ENCODE results near the gene SH2D2A. TPM values are rescaled to one million over a fixed set of nuclear protein-coding genes. Genes with fewer than 3 reads are reported as not detected.

SH2D2A gene
- total RNA-seq, 2 experiments from 2014 or later, result 51.6 to 51.8 TPM

DNA sequence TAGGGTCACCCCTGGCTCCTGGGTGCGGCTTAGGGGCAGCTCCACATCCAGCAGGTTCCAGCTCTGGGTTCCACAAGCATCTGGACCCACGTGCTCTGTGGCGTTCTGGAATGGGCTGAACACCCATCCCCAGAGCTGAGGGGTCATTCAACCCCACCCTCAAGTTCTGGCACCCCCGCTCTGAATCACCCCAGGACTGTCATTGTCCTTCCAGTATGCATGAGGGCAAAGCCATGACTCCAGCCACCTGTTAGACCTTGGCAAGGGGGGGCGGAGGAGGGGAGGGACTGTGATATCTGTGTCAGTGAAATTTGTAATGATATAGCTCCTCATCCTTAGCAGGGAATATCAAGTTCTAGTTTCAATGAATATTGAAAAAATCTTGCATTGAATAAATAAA, 30.0 kb upstream of the SH2D2A start:
- H3K27ac ChIP-seq (ENCODE audit: low read depth in 1 of 2, low read length in 2 of 2), result no peak overlapping the region
- peaks cover 46% of the 10 kb centered on the region for H3K4me1 Mint-ChIP-seq (ENCODE audit: low read depth)
- TF ChIP-seq, protein P1, sequence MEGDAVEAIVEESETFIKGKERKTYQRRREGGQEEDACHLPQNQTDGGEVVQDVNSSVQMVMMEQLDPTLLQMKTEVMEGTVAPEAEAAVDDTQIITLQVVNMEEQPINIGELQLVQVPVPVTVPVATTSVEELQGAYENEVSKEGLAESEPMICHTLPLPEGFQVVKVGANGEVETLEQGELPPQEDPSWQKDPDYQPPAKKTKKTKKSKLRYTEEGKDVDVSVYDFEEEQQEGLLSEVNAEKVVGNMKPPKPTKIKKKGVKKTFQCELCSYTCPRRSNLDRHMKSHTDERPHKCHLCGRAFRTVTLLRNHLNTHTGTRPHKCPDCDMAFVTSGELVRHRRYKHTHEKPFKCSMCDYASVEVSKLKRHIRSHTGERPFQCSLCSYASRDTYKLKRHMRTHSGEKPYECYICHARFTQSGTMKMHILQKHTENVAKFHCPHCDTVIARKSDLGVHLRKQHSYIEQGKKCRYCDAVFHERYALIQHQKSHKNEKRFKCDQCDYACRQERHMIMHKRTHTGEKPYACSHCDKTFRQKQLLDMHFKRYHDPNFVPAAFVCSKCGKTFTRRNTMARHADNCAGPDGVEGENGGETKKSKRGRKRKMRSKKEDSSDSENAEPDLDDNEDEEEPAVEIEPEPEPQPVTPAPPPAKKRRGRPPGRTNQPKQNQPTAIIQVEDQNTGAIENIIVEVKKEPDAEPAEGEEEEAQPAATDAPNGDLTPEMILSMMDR (IDR thresholded peaks at IDR 0.05), result no peak
- no peaks in the 10 kb centered on the region for H3K36me3 Mint-ChIP-seq (ENCODE audit: low read depth)
- no peak for DNase-seq
- peaks cover 30 to 32% of the 10 kb centered on the region in 2 experiments for H3K27me3 ChIP-seq (ENCODE audit: control insufficient read depth in 1 of 2, insufficient read depth in 2 of 2, low read length in 2 of 2)
- ChIA-PET CTCF (interaction anchor here (0.9 kb wide), 1 partner anchor 28 kb away, joined by 3 read pairs; no protein-coding TSS in a partner anchor), POLR2A (no interaction called here)
- H3K9me3 Mint-ChIP-seq, result no peaks in the 10 kb centered on the region
- H3K4me1 ChIP-seq (ENCODE audit: insufficient read depth, low read length), result peaks cover 30% of the 10 kb centered on the region
- no peak overlapping the region for H3K4me3 ChIP-seq (ENCODE audit: low read length)
- H3K36me3 ChIP-seq (ENCODE audit: insufficient read depth, low read length), result no peaks in the 10 kb centered on the region
- intact Hi-C loops (cut with DNase I, micrococcal nuclease), result loop anchor here (5.0 kb wide), 1 partner anchor 34 kb away; no protein-coding TSS in a partner anchor
- no peak overlapping the region for H3K4me3 Mint-ChIP-seq
- no peak for ATAC-seq (ENCODE audit: poor library complexity)
- H3K9me3 ChIP-seq (ENCODE audit: control insufficient read depth in 1 of 2, insufficient read depth in 1 of 2, low read length in 2 of 2), result peaks cover 0 to 9% of the 10 kb centered on the region in 2 experiments
- H3K27me3 Mint-ChIP-seq, result peaks cover 63% of the 10 kb centered on the region
- no peak overlapping the region for H3K27ac Mint-ChIP-seq

DNA sequence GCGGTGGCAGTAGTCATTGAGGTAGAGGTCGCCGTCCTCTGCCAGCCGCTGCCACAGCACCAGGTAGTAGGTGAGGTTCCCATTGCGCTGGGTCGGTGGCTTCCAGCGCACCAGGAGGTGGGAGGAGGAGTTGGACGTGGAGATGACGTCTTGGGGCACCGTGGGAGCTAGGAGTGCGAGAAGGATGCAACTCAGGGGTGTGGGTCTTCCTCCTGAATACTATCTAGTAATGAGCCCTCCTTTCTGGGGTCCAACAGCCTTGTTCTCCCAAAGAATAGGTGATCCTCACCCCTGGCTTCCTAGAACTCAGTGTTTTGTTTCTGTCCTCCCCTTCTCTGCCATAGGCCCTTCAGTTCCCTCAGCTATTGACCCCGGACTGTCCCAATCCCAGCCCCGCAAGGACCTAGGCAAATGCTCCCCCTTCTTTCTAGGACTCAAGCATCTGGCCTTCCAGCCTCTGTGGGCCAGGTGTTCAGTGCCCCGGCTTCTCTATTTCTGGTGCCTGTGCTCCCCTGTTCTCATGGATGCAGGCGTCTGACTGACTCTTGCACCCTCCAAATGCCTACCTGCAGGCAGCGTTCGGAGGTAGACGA, 29.4 kb upstream of the SH2D2A start:
- H3K36me3 ChIP-seq (ENCODE audit: insufficient read depth, low read length), result no peaks in the 10 kb centered on the region

DNA sequence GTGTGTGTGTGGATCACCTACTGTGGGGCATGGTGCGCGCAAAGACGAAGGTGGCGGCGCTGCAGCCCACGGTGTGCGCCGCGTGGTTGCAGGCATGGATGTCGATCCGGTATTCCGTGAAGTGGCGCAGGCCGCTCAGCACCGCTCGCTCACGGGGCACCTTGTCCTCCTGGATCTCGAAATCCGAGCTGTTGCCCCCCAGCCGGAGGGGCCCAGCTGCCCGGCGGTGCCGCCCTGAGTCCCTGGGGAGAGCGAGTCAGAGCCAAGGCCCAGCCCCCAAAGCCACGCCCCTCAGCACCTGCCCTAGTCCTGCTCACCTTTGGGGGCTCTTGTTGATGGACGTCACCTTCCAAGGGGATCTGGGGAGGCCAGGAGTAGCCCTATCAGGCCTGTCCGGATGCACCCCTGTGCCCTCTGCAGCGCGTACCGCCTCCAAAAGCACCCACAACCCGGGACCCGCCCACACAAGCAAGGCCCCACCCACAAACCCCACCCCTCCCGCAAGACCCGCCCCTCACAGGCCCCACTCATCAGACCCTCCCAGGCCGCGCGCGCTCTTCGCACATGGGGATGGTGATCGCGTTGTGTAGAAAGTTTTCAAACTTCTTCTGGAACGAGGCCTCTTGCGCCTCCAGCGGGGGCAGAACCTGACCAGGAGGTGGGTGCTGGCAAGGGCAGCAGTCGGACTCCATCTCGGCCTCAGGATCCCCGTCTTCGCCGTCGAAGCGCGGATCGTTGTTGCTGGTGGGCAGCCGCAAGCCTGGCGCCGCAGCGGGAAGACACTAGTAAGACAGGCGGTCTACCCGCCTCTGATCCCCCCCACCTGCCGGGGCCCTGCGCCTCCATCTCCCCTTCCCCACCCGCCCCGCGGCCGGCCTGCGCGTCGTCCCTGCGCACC, 28.7 kb upstream of the SH2D2A start:
- TF ChIP-seq, protein P1 (IDR thresholded peaks at IDR 0.05), result no peak
- intact Hi-C loops (cut with DNase I, micrococcal nuclease), result loop anchor here (5.0 kb wide), 1 partner anchor 33 kb away; no protein-coding TSS in a partner anchor
- Histone ChIP-seq H3K9me3 (ENCODE audit: control insufficient read depth in 1 of 2, insufficient read depth in 1 of 2, low read length in 2 of 2) (peaks cover 0 to 18% of the 10 kb centered on the region in 2 experiments), H3K4me3 (ENCODE audit: low read length) (peak overlapping the region; percentile 33), H3K36me3 (ENCODE audit: insufficient read depth, low read length) (no peaks in the 10 kb centered on the region), H3K27me3 (ENCODE audit: control insufficient read depth in 1 of 2, insufficient read depth in 2 of 2, low read length in 2 of 2) (peaks cover 39 to 43% of the 10 kb centered on the region in 2 experiments), H3K27ac (ENCODE audit: low read depth in 1 of 2, low read length in 2 of 2) (no peak overlapping the region), H3K4me1 (ENCODE audit: insufficient read depth, low read length) (peaks cover 30% of the 10 kb centered on the region)
- H3K9me3 Mint-ChIP-seq, result no peaks in the 10 kb centered on the region
- POLR2A ChIA-PET, result interaction anchor here (0.6 kb wide), 1 partner anchor 32 kb away, joined by 3 read pairs; no protein-coding TSS in a partner anchor
- CTCF ChIA-PET, result interaction anchor here (1.0 kb wide), 1 partner anchor 15 kb away, joined by 3 read pairs; the partner anchor contains the start of gene NTRK1
- peak in 9 of 14 experiments; percentile 22 to 69 (median 40) for DNase-seq
- H3K27ac Mint-ChIP-seq, result no peak overlapping the region
- peak; percentile 51 for ATAC-seq (ENCODE audit: poor library complexity)
- no peaks in the 10 kb centered on the region for H3K36me3 Mint-ChIP-seq (ENCODE audit: low read depth)
- H3K4me3 Mint-ChIP-seq, result peak overlapping the region; percentile 70
- peaks cover 46% of the 10 kb centered on the region for H3K4me1 Mint-ChIP-seq (ENCODE audit: low read depth)
- H3K27me3 Mint-ChIP-seq, result peaks cover 75% of the 10 kb centered on the region

More for the DNA sequence above, 29.4 kb upstream of the SH2D2A start:
- CTCF ChIA-PET, result interaction anchor here (0.9 kb wide), 1 partner anchor 28 kb away, joined by 3 read pairs; no protein-coding TSS in a partner anchor
- ATAC-seq (ENCODE audit: poor library complexity) (no peak), DNase-seq (no peak)
- H3K4me1 Mint-ChIP-seq (ENCODE audit: low read depth), result peaks cover 46% of the 10 kb centered on the region
- intact Hi-C loops (cut with DNase I, micrococcal nuclease), result loop anchor here (5.0 kb wide), 1 partner anchor 34 kb away; no protein-coding TSS in a partner anchor
- Histone ChIP-seq H3K4me1 (ENCODE audit: insufficient read depth, low read length) (peaks cover 30% of the 10 kb centered on the region), H3K9me3 (ENCODE audit: control insufficient read depth in 1 of 2, insufficient read depth in 1 of 2, low read length in 2 of 2) (peaks cover 0 to 13% of the 10 kb centered on the region in 2 experiments), H3K27me3 (ENCODE audit: control insufficient read depth in 1 of 2, insufficient read depth in 2 of 2, low read length in 2 of 2) (peaks cover 36 to 37% of the 10 kb centered on the region in 2 experiments), H3K27ac (ENCODE audit: low read depth in 1 of 2, low read length in 2 of 2) (no peak overlapping the region), H3K4me3 (ENCODE audit: low read length) (no peak overlapping the region)
- H3K9me3 Mint-ChIP-seq, result no peaks in the 10 kb centered on the region
- H3K27ac Mint-ChIP-seq, result no peak overlapping the region
- H3K27me3 Mint-ChIP-seq, result peaks cover 68% of the 10 kb centered on the region
- TF ChIP-seq, protein P1 (IDR thresholded peaks at IDR 0.05), result no peak
- H3K36me3 Mint-ChIP-seq (ENCODE audit: low read depth), result no peaks in the 10 kb centered on the region
- POLR2A ChIA-PET, result no interaction called here
- H3K4me3 Mint-ChIP-seq, result peak overlapping the region; percentile 65

Data from CD4-positive, alpha-beta T cell (primary cell).